Dedifferentiated amniotic fluid mesenchymal stem cell (primary cell): ENCODE data around the gene ANO1.

Experiments
- DNase-seq: peaks from one replicate; pipeline ENCODE4 v3.0.0-alpha.2; 2016; ENCODE audit errors: extremely low spot score

Gene ANO1

GRCh38 chr11:70161043-70161625 is 83.0 kb downstream of the ANO1 start:
- no peak for DNase-seq

GRCh38 chr11:70164705-70165104 is 86.6 kb downstream of the ANO1 start:
- DNase-seq: no peak

- no peak for DNase-seq
These were observed 89.0 kb downstream of the ANO1 start for GRCh38 chr11:70167120-70167519.

- DNase-seq: no peak
These were observed 89.7 kb downstream of the ANO1 start for GRCh38 chr11:70167723-70168404.

GRCh38 chr11:70168405-70168754 is 90.3 kb downstream of the ANO1 start:
- DNase-seq: no peak

GRCh38 chr11:70169127-70169526 is 91.0 kb downstream of the ANO1 start:
- no peak for DNase-seq

- no peak for DNase-seq
These were observed 91.5 kb downstream of the ANO1 start for GRCh38 chr11:70169632-70170031.

- DNase-seq: no peak
These were observed 92.6 kb downstream of the ANO1 start for GRCh38 chr11:70170596-70171210.

- DNase-seq: no peak
These were observed 94.9 kb downstream of the ANO1 start for GRCh38 chr11:70173018-70173417.

- no peak for DNase-seq
These were observed 96.6 kb downstream of the ANO1 start for GRCh38 chr11:70174547-70175235.

GRCh38 chr11:70175236-70175698 is 97.2 kb downstream of the ANO1 start:
- DNase-seq: no peak

GRCh38 chr11:70176940-70177689 is 99.0 kb downstream of the ANO1 start:
- no peak for DNase-seq

GRCh38 chr11:70180906-70181305 is 102.8 kb downstream of the ANO1 start:
- no peak for DNase-seq

GRCh38 chr11:70182266-70182665 is 104.1 kb downstream of the ANO1 start:
- no peak for DNase-seq

GRCh38 chr11:70183032-70183431 is 104.9 kb downstream of the ANO1 start:
- no peak for DNase-seq

- no peak for DNase-seq
These were observed 105.5 kb downstream of the ANO1 start for GRCh38 chr11:70183483-70184176.

- no peak for DNase-seq
These were observed 106.3 kb downstream of the ANO1 start for GRCh38 chr11:70184396-70184795.

- no peak for DNase-seq
These were observed 107.4 kb downstream of the ANO1 start for GRCh38 chr11:70185348-70186055.

- no peak for DNase-seq
These were observed 108.3 kb downstream of the ANO1 start for GRCh38 chr11:70186420-70186819.

- no peak for DNase-seq
These were observed 108.8 kb downstream of the ANO1 start for GRCh38 chr11:70186936-70187335.

- no peak for DNase-seq
These were observed 109.7 kb downstream of the ANO1 start for GRCh38 chr11:70187771-70188170.
